RWPE1 (cell line): ENCODE results near the gene GALNT9.
A peak's percentile ranks its signal among the peaks of the same experiment; 100 is the strongest.

Experiments used
- CTCF ChIA-PET: fragments of 350-600 bp; sonication (Branson Sonifier 250); formaldehyde crosslinking; extraction: SDS; loops from one replicate; lab custom pipeline; 2021; lab: Yijun Ruan, JAX
- POLR2A ChIA-PET: fragments of 400-600 bp; formaldehyde crosslinking; extraction: SDS; loops from one replicate; lab custom pipeline; 2020; ENCODE audit warnings: antibody characterized with exemption; ENCODE audit not compliant: low non-redundant PET; lab: Yijun Ruan, JAX
- DNase-seq: peaks from one replicate; pipeline ENCODE4 v3.0.0; 2012; ENCODE audit warnings: low spot score
- H3K27ac ChIP-seq: fragments of 450-650 bp; 2 replicates; pipeline ENCODE4 v1.5.1; 2017
- CTCF ChIP-seq: fragments of 450-650 bp; conservative IDR thresholded peaks from 2 replicates; pipeline ENCODE4 v1.5.1; 2017; ENCODE audit warnings: low read depth, mild to moderate bottlenecking

GALNT9 gene

GRCh38 chr12:132282950-132283771 lies 46.2 kb downstream of the GALNT9 start:
- DNase-seq, result no peak
- ChIA-PET CTCF (no interaction called here), POLR2A (no interaction called here)
- no peak for TF ChIP-seq CTCF
- H3K27ac ChIP-seq, result peak overlapping the region; percentile 86

GRCh38 chr12:132282031-132282949 lies 47.1 kb downstream of the GALNT9 start:
- no peak for DNase-seq
- CTCF ChIA-PET, result interaction anchor here (0.7 kb wide), 1 partner anchor 86 kb away, joined by 3 read pairs; no protein-coding TSS in a partner anchor

GRCh38 chr12:132281038-132281437 lies 48.4 kb downstream of the GALNT9 start:
- TF ChIP-seq CTCF, result no peak
- CTCF ChIA-PET, result interaction anchor here (0.6 to 0.7 kb wide), 2 partner anchors 85 to 280 kb away, joined by 3 read pairs; no protein-coding TSS in a partner anchor
- no peak overlapping the region for H3K27ac ChIP-seq
- POLR2A ChIA-PET, result no interaction called here
- DNase-seq, result no peak

More at GRCh38 chr12:132282031-132282949, 47.1 kb downstream of the GALNT9 start:
- POLR2A ChIA-PET, result interaction anchor here (0.6 kb wide), 1 partner anchor 9 kb away, joined by 4 read pairs; no protein-coding TSS in a partner anchor
- H3K27ac ChIP-seq, result no peak overlapping the region
- TF ChIP-seq CTCF, result no peak

GRCh38 chr12:132280406-132280805 lies 49.0 kb downstream of the GALNT9 start:
- H3K27ac ChIP-seq, result no peak overlapping the region
- CTCF ChIA-PET, result no interaction called here
- no peak for DNase-seq
- no peak for TF ChIP-seq CTCF
- POLR2A ChIA-PET, result no interaction called here

- no peak for DNase-seq
- CTCF ChIA-PET, result no interaction called here
- no peak for TF ChIP-seq CTCF
- no peak overlapping the region for H3K27ac ChIP-seq
- POLR2A ChIA-PET, result no interaction called here
Measured at GRCh38 chr12:132279930-132280329, 49.5 kb downstream of the GALNT9 start.
